A375 (cell line): ENCODE results near the gene RBM6. TPM values are rescaled to one million over a fixed set of nuclear protein-coding genes. Genes with fewer than 3 reads are reported as not detected.

Source experiments
- total RNA-seq: library from RNA; depleted of rRNA; stranded (reverse); fragments of >200 nt; shearing (Covaris generic); gene quantifications from 2 replicates; pipeline ENCODE4 v1.2.3, GENCODE V29; 2014; rRNA removed

Gene RBM6
- total RNA-seq: 59.4 and 79.9 TPM in 2 replicates

GRCh38 chr3:49939858-49940666, at the start of gene RBM6:
Gene RBM6 (plus strand): TSS chr3:49940150. CDS start chr3:49962642, 22,492 bp downstream.

GRCh38 chr3:49903451-49904424, 36.2 kb upstream of the RBM6 start, which contains the start of gene MST1R:
Gene MST1R (minus strand): TSS chr3:49903873. CDS start chr3:49903609, 264 bp downstream.

GRCh38 chr3:49929291-49930167, 10.4 kb upstream of the RBM6 start, which contains the start of gene MON1A:
Gene MON1A (minus strand): TSS chr3:49929811. CDS start chr3:49913346, 16,465 bp downstream.

GRCh38 chr3:50088725-50089608, 149.0 kb downstream of the RBM6 start, which contains the start of gene RBM5:
Gene RBM5 (plus strand): TSS chr3:50088919. CDS start chr3:50090435, 1,516 bp downstream.

Other genes with a start within 250 kb of the RBM6 start
- 4.3 and 4.4 TPM in 2 replicates for gene AMIGO3, start 220.5 kb upstream of the RBM6 start, total RNA-seq
- gene GMPPB, start 216.2 kb upstream of the RBM6 start, total RNA-seq: 33.8 and 36.5 TPM in 2 replicates
- 32.7 and 36.0 TPM in 2 replicates for gene IP6K1, start 153.6 kb upstream of the RBM6 start, total RNA-seq
- gene CDHR4, start 140.3 kb upstream of the RBM6 start, total RNA-seq: 0.11 and 0.26 TPM in 2 replicates
- gene INKA1, start 136.9 kb upstream of the RBM6 start, total RNA-seq: 0.68 and 1.7 TPM in 2 replicates
- 8.3 and 8.9 TPM in 2 replicates for gene UBA7, start 126.2 kb upstream of the RBM6 start, total RNA-seq
- 11.6 and 16.4 TPM in 2 replicates for gene TRAIP, start 83.6 kb upstream of the RBM6 start, total RNA-seq
- not detected in 2 replicates for gene CAMKV, start 70.2 kb upstream of the RBM6 start, total RNA-seq
- gene MST1R, start 36.3 kb upstream of the RBM6 start, total RNA-seq: 1.3 and 1.4 TPM in 2 replicates
- 12.3 and 16.0 TPM in 2 replicates for gene MON1A, start 10.3 kb upstream of the RBM6 start, total RNA-seq
- gene RBM5, start 148.8 kb downstream of the RBM6 start, total RNA-seq: 144 and 173 TPM in 2 replicates
- gene SEMA3F, start 215.2 kb downstream of the RBM6 start, total RNA-seq: 10.4 and 17.0 TPM in 2 replicates